Measurements from ENCODE around the gene RBMS1. TPM values are rescaled to one million over a fixed set of nuclear protein-coding genes. Genes with fewer than 3 reads are reported as not detected.

RBMS1 gene
- total RNA-seq, 1 experiment from 2014 or later, result 61.9 TPM

- BruUV-seq (replicated peaks), result no TSS peak
- no peak overlapping the region for H3K4me3 Mint-ChIP-seq (ENCODE audit: low read depth, unreplicated experiment)
- H3K27me3 Mint-ChIP-seq (ENCODE audit: unreplicated experiment), result no peaks in the 10 kb centered on the region
- intact Hi-C loops (cut with micrococcal nuclease; ENCODE audit: unreplicated experiment), result no loop called here
- TF ChIP-seq CTCF (IDR thresholded peaks at IDR 0.05; ENCODE audit: unreplicated experiment), result no peak
- H3K27ac Mint-ChIP-seq (ENCODE audit: unreplicated experiment), result no peak overlapping the region
- CTCF ChIA-PET, result no interaction called here
- no peak for DNase-seq
- H3K9me3 Mint-ChIP-seq (ENCODE audit: low read depth, unreplicated experiment), result no peaks in the 10 kb centered on the region
- H3K4me1 Mint-ChIP-seq (ENCODE audit: low read depth, unreplicated experiment), result no peaks in the 10 kb centered on the region
- no peaks in the 10 kb centered on the region for H3K36me3 Mint-ChIP-seq (ENCODE audit: insufficient read depth, unreplicated experiment)
These were observed 7.8 kb upstream of the RBMS1 start for GRCh38 chr2:160501370-160501769.

DNA sequence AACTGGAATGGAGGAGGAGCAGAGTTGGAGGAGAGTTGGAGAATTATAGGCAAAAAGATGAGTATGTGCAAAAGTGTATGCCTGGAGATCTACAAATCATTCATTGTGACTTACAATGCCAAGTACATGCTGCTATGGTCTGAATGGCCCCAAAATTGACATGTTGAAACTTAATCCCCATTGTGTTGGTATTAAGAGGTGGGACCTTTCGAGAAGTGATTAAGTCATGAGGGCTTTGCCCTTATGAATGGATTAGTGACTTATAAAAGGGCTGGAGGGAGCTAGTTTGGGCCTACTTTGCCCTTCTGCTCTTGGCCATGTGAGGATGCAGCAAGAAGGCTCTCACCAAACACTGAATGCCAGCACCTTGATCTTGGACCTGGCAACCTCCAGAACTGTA, 6.3 kb upstream of the RBMS1 start:
- no peak for TF ChIP-seq CTCF (IDR thresholded peaks at IDR 0.05; ENCODE audit: unreplicated experiment)

GRCh38 chr2:160498137-160498536, 4.5 kb upstream of the RBMS1 start:
- no peak for DNase-seq
- Mint-ChIP-seq H3K27ac (ENCODE audit: unreplicated experiment) (no peak overlapping the region), H3K36me3 (ENCODE audit: insufficient read depth, unreplicated experiment) (peaks cover 12% of the 10 kb centered on the region), H3K4me1 (ENCODE audit: low read depth, unreplicated experiment) (no peaks in the 10 kb centered on the region), H3K9me3 (ENCODE audit: low read depth, unreplicated experiment) (no peaks in the 10 kb centered on the region), H3K27me3 (ENCODE audit: unreplicated experiment) (no peaks in the 10 kb centered on the region), H3K4me3 (ENCODE audit: low read depth, unreplicated experiment) (no peak overlapping the region)
- intact Hi-C loops (cut with micrococcal nuclease; ENCODE audit: unreplicated experiment), result loop anchor here (10.0 kb wide), 1 partner anchor 147 kb away; no protein-coding TSS in a partner anchor
- CTCF ChIA-PET, result interaction anchor here (0.7 kb wide), 2 partner anchors 76 to 412 kb away, joined by 5 read pairs; no protein-coding TSS in a partner anchor
- BruUV-seq (replicated peaks), result no TSS peak
- no peak for TF ChIP-seq CTCF (IDR thresholded peaks at IDR 0.05; ENCODE audit: unreplicated experiment)

More for the DNA sequence above, 6.3 kb upstream of the RBMS1 start:
- Mint-ChIP-seq H3K36me3 (ENCODE audit: insufficient read depth, unreplicated experiment) (no peaks in the 10 kb centered on the region), H3K9me3 (ENCODE audit: low read depth, unreplicated experiment) (no peaks in the 10 kb centered on the region), H3K4me3 (ENCODE audit: low read depth, unreplicated experiment) (no peak overlapping the region), H3K27ac (ENCODE audit: unreplicated experiment) (no peak overlapping the region), H3K4me1 (ENCODE audit: low read depth, unreplicated experiment) (no peaks in the 10 kb centered on the region), H3K27me3 (ENCODE audit: unreplicated experiment) (no peaks in the 10 kb centered on the region)
- BruUV-seq (replicated peaks), result no TSS peak
- intact Hi-C loops (cut with micrococcal nuclease; ENCODE audit: unreplicated experiment), result loop anchor here (10.0 kb wide), 1 partner anchor 145 kb away; no protein-coding TSS in a partner anchor
- DNase-seq, result no peak
- CTCF ChIA-PET, result no interaction called here

GRCh38 chr2:160494201-160494644, 616 bp upstream of the RBMS1 start:
- H3K9me3 Mint-ChIP-seq (ENCODE audit: low read depth, unreplicated experiment), result no peaks in the 10 kb centered on the region
- no peaks in the 10 kb centered on the region for H3K27me3 Mint-ChIP-seq (ENCODE audit: unreplicated experiment)
- H3K4me1 Mint-ChIP-seq (ENCODE audit: low read depth, unreplicated experiment), result peaks cover 8% of the 10 kb centered on the region
- intact Hi-C loops (cut with micrococcal nuclease; ENCODE audit: unreplicated experiment), result loop anchor here (5.0 to 10.0 kb wide), 2 partner anchors 77 to 151 kb away; no protein-coding TSS in a partner anchor
- CTCF ChIA-PET, result no interaction called here
- no peak overlapping the region for H3K27ac Mint-ChIP-seq (ENCODE audit: unreplicated experiment)
- no peak for DNase-seq
- TF ChIP-seq CTCF (IDR thresholded peaks at IDR 0.05; ENCODE audit: unreplicated experiment), result no peak
- H3K36me3 Mint-ChIP-seq (ENCODE audit: insufficient read depth, unreplicated experiment), result peaks cover 27% of the 10 kb centered on the region
- H3K4me3 Mint-ChIP-seq (ENCODE audit: low read depth, unreplicated experiment), result peak overlapping the region; percentile 98
- BruUV-seq (replicated peaks), result no TSS peak

Data from Calu3 (cell line).